IMR-90 (cell line): ENCODE results near the gene CR1L. TPM values are rescaled to one million over a fixed set of nuclear protein-coding genes. Genes with fewer than 3 reads are reported as not detected.

Experiments
- ATAC-seq: fragments of 200-7000 bp; cut with Tn5 transposase; 2 replicates; pipeline ENCODE4 v1.9.1; 2020; ENCODE audit warnings: low read depth, mild to moderate bottlenecking, moderate library complexity
- BruUV-seq: library from RNA; stranded (reverse); fragments of 400-500 nt; replicated peaks from 2 replicates; lab custom pipeline; 2021; lab: Mats Ljungman, UMichigan
- CTCF ChIA-PET: fragments of 300-600 bp; formaldehyde crosslinking; extraction: SDS; loops from one replicate; lab custom pipeline; 2021; ENCODE audit warnings: antibody characterized with exemption; lab: Yijun Ruan, JAX
- POLR2A ChIA-PET: fragments of 300-600 bp; sonication (Branson Sonifier 250); formaldehyde crosslinking; loops from one replicate; lab custom pipeline; 2022; ENCODE audit warnings: antibody characterized with exemption; ENCODE audit not compliant: unreplicated experiment; lab: Charles Lee
- DNase-seq: peaks from one replicate; pipeline ENCODE4 v3.0.0; 2013
- H2AFZ ChIP-seq: replicated peaks from 2 replicates; pipeline ENCODE3; 2013; ENCODE audit warnings: low read length, mild to moderate bottlenecking; ENCODE audit not compliant: poor library complexity
- H2AK5ac ChIP-seq: 2 replicates; pipeline ENCODE4 v1.6.1; 2013; ENCODE audit warnings: low read depth, low read length, inconsistent platforms
- H2AK9ac ChIP-seq: replicated peaks from 2 replicates; pipeline ENCODE3; 2013; ENCODE audit warnings: mild to moderate bottlenecking, low read depth, low read length, moderate library complexity; ENCODE audit not compliant: poor library complexity
- H2BK120ac ChIP-seq: 2 replicates; pipeline ENCODE4 v1.6.1; 2013; ENCODE audit warnings: low read depth, low read length, inconsistent platforms
- H2BK15ac ChIP-seq: 3 replicates; pipeline ENCODE4 v1.6.1; 2013; ENCODE audit warnings: low read depth, low read length, inconsistent platforms
- H2BK20ac ChIP-seq: 2 replicates; pipeline ENCODE4 v1.6.1; 2013; ENCODE audit warnings: low read depth, mild to moderate bottlenecking, inconsistent platforms, low read length, moderate library complexity
- H2BK5ac ChIP-seq: 2 replicates; pipeline ENCODE4 v1.6.1; 2013; ENCODE audit warnings: mild to moderate bottlenecking, low read depth, low read length, inconsistent platforms; ENCODE audit not compliant: poor library complexity, severe bottlenecking
- H3K14ac ChIP-seq: replicated peaks from 2 replicates; pipeline ENCODE4 v1.6.1; 2013; ENCODE audit warnings: low read depth, low read length, inconsistent platforms
- H3K18ac ChIP-seq: 2 replicates; pipeline ENCODE4 v1.6.1; 2013; ENCODE audit warnings: low read depth, low read length, control low read depth
- H3K23ac ChIP-seq: 2 replicates; pipeline ENCODE4 v1.6.1; 2013; ENCODE audit warnings: low read depth, low read length, inconsistent platforms
- H3K27ac ChIP-seq: 2 replicates; pipeline ENCODE4 v1.5.1; 2013; ENCODE audit warnings: mild to moderate bottlenecking, control low read depth, low read length; ENCODE audit not compliant: insufficient read depth
- H3K27me3 ChIP-seq: 2 replicates; pipeline ENCODE4 v1.6.1; 2013; ENCODE audit warnings: low read length; ENCODE audit not compliant: control insufficient read depth, insufficient read depth
- H3K36me3 ChIP-seq: 2 replicates; pipeline ENCODE4 v1.6.1; 2013; ENCODE audit warnings: low read length, mixed read lengths; ENCODE audit not compliant: control insufficient read depth, insufficient read depth
- H3K4ac ChIP-seq: 2 replicates; pipeline ENCODE4 v1.6.1; 2013; ENCODE audit warnings: low read depth, low read length, inconsistent platforms
- H3K4me1 ChIP-seq: 2 replicates; pipeline ENCODE4 v1.6.1; 2013; ENCODE audit warnings: low read length, mixed read lengths; ENCODE audit not compliant: control insufficient read depth, insufficient read depth
- H3K4me2 ChIP-seq: 2 replicates; pipeline ENCODE4 v1.6.1; 2013; ENCODE audit warnings: low read depth, mild to moderate bottlenecking, control low read depth, low read length, moderate library complexity
- H3K4me3 ChIP-seq: 2 replicates; pipeline ENCODE4 v1.5.1; 2013; ENCODE audit warnings: low read depth, mild to moderate bottlenecking, control low read depth, low read length, moderate library complexity; ENCODE audit not compliant: insufficient read depth
- H3K56ac ChIP-seq: 2 replicates; pipeline ENCODE4 v1.6.1; 2013; ENCODE audit warnings: low read length, inconsistent platforms; ENCODE audit not compliant: insufficient read depth; ENCODE audit errors: extremely low read depth
- H3K79me1 ChIP-seq, 2 experiments: 2 replicates each; pipeline ENCODE4 v1.6.1; 2013; ENCODE audit warnings: low read length in 2 of 2, inconsistent platforms in 1 of 2, low read depth in 1 of 2
- H3K9ac ChIP-seq: 2 replicates; pipeline ENCODE4 v1.6.1; 2013; ENCODE audit warnings: low read depth, low read length, control low read depth
- H3K9me1 ChIP-seq: 2 replicates; pipeline ENCODE4 v1.6.1; 2013; ENCODE audit warnings: low read length, inconsistent platforms; ENCODE audit not compliant: insufficient read depth
- H3K9me3 ChIP-seq: 2 replicates; pipeline ENCODE4 v1.6.1; 2013; ENCODE audit warnings: low read length; ENCODE audit not compliant: control insufficient read depth, insufficient read depth
- H4K20me1 ChIP-seq: 2 replicates; pipeline ENCODE4 v1.6.1; 2013; ENCODE audit warnings: low read length, inconsistent platforms; ENCODE audit not compliant: insufficient read depth
- H4K5ac ChIP-seq: 2 replicates; pipeline ENCODE4 v1.6.1; 2013; ENCODE audit warnings: mild to moderate bottlenecking, low read depth, low read length, control low read depth
- H4K8ac ChIP-seq, 2 experiments: 2 replicates each; pipeline ENCODE4 v1.6.1; 2013; ENCODE audit warnings: low read depth in 2 of 2, low read length in 2 of 2, control low read depth in 1 of 2, inconsistent platforms in 1 of 2
- H4K91ac ChIP-seq: 2 replicates; pipeline ENCODE4 v1.6.1; 2013; ENCODE audit warnings: low read depth, low read length, inconsistent platforms; ENCODE audit not compliant: insufficient read depth
- CTCF ChIP-seq: conservative IDR thresholded peaks from 2 replicates; pipeline ENCODE4 v1.5.1; 2012; ENCODE audit warnings: mild to moderate bottlenecking, low read depth, low read length, improper control_type of control experiment
- NFE2L2 ChIP-seq: fragments of 150-350 bp; IDR thresholded peaks from 2 replicates; pipeline ENCODE4 v1.6.1; 2016; ENCODE audit warnings: low read depth, mild to moderate bottlenecking, low read length
- RAD21 ChIP-seq: IDR thresholded peaks from 2 replicates; pipeline ENCODE4 v1.6.1; 2012; ENCODE audit warnings: low read length, improper control_type of control experiment
- WGBS, 2 experiments: methylation state at CpG; one replicate each; pipeline versions ENCODE4 v1.1.5 to v1.1.7; 2013; ENCODE audit warnings: missing lambda C conversion rate in 2 of 2; ENCODE audit not compliant: insufficient read length in 1 of 2; ENCODE audit errors: extremely low coverage in 2 of 2; 5-methylcytosine and 5-hydroxymethylcytosine counted together
- dilution Hi-C: fragments of 300-500 bp; cut with HindIII; formaldehyde crosslinking; loops from one replicate; pipeline ENCODE4 v1.14.3; 2018; ENCODE audit warnings: low sequenced_read_pairs; ENCODE audit not compliant: unreplicated experiment
- in situ Hi-C: fragments of 300-500 bp; cut with MboI; formaldehyde crosslinking; loops from 3 replicates; pipeline ENCODE4 v1.14.3; 2019; ENCODE audit warnings: low sequenced_read_pairs, inconsistent platforms, mixed read lengths
- intact Hi-C: fragments of 100-400 bp; cut with micrococcal nuclease; formaldehyde crosslinking; loops from 2 replicates; pipeline ENCODE4 v1.10.0; 2022
- polyA plus RNA-seq, 3 experiments: library from polyadenylated mRNA; depleted of rRNA; stranded (reverse); fragments of >200 nt; gene quantifications; 2 replicates each; pipeline ENCODE4 v1.2.3, GENCODE V29; 2012; ENCODE audit warnings: low replicate concordance in 1 of 3
- total RNA-seq: library from RNA; depleted of rRNA; stranded (reverse); fragments of >200 nt; gene quantifications from 2 replicates; pipeline ENCODE4 v1.2.3, GENCODE V29; 2012

Gene CR1L
- total and polyA plus RNA-seq, 2 of the 4 experiments (the other 2 are of a cell fraction): not detected

GRCh38 chr1:207672522-207673130 is 27.7 kb downstream of the CR1L start:
- no peak overlapping the region for H3K27ac ChIP-seq
- no peaks in the 10 kb centered on the region for H3K9me3 ChIP-seq
- no TSS peak for BruUV-seq
- TF ChIP-seq RAD21: peak; percentile 18; the same call in 1 of the 2 replicates
- TF ChIP-seq CTCF: peak; percentile 24; the same call in 1 of the 2 replicates
- TF ChIP-seq NFE2L2: no peak
- POLR2A ChIA-PET: no interaction called here
- no CpG with 5 or more reads among the region's 5 CpGs for WGBS, 2 experiments
- no peak overlapping the region for H2AK5ac ChIP-seq
- dilution Hi-C loops: no loop called here
- CTCF ChIA-PET: interaction anchor here (0.7 kb wide), 1 partner anchor 119 kb away, joined by 3 read pairs; no protein-coding TSS in a partner anchor
- H4K8ac ChIP-seq: no peak overlapping the region
- H3K27me3 ChIP-seq: peaks cover 18% of the 10 kb centered on the region
- H2AFZ ChIP-seq: no peak overlapping the region
- no peaks in the 10 kb centered on the region for H3K9me1 ChIP-seq
- H3K18ac ChIP-seq: no peak overlapping the region
- no peak overlapping the region for H3K4ac ChIP-seq
- H2AK9ac ChIP-seq: no peak overlapping the region
- peak; percentile 42; the same call in 1 of the 2 replicates for ATAC-seq
- H3K79me1 ChIP-seq: no peaks in the 10 kb centered on the region
- no peak overlapping the region for H3K4me2 ChIP-seq
- no peak overlapping the region for H3K56ac ChIP-seq
- DNase-seq: peak; percentile 21
- H3K36me3 ChIP-seq: no peaks in the 10 kb centered on the region
- H2BK120ac ChIP-seq: no peak overlapping the region
- no peak overlapping the region for H3K4me3 ChIP-seq
- no peak overlapping the region for H2BK20ac ChIP-seq
- H2BK5ac ChIP-seq: no peak overlapping the region
- no peak overlapping the region for H3K23ac ChIP-seq
- no peaks in the 10 kb centered on the region for H4K20me1 ChIP-seq
- no peak overlapping the region for H2BK15ac ChIP-seq
- in situ Hi-C loops: no loop called here
- H3K9ac ChIP-seq: no peak overlapping the region
- no peak overlapping the region for H4K91ac ChIP-seq
- no peaks in the 10 kb centered on the region for H3K4me1 ChIP-seq
- no peak overlapping the region for H4K5ac ChIP-seq
- intact Hi-C loops: no loop called here
- H3K14ac ChIP-seq: no peak overlapping the region
